SKM-1 (cell line): ENCODE results near the gene LRRIQ4.

Experiments used
- DNase-seq: peaks from one replicate; lab custom pipeline; 2025; ENCODE audit not compliant: unreplicated experiment; lab: John Stamatoyannopoulos, UW

LRRIQ4 gene

DNA sequence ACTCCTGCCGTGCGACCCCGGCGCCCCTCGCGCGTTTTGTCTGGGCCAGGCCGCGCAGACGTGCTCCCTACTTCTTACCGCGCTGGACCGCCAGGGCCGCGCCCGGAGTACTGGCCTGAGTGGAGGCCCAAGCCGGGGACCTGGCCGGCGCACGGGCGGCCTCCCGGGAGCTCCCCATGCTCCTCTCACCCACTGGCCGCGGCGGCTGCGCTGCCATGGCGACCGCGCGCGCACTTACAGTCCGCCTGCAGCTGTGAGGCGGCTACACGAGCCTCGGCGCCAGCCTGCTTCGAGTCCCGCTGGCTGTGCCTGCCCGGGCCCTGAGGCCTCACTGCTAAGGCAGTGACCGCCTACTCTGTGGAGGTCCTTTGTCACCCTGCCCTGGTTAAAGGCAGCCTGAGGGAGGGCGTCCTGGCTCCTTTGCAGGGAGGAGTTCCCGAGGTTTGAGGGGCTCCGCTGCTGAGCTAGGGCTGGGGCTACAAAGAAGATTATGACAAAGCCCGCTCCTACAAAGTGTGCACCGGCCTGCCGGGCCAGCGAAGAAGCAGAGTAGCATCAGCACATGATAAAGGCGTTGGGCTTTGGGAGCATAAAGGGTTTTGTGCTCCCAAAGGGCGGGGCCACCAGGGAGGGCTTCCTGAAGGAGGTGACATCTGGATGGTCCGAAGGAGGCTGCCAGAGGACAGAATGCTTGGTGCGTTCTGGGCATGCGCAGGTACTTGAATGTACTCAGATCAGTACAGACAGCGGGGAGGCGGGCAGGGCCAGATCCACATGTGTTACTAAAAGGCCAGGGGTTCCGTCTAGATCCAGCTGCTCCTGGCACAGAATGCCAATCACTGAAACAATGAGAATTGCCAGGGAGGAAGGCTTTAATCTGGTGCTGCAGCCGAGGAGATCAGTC lies at the start of gene LRRIQ4, which contains the start of gene LRRC34:
Gene LRRIQ4 (plus strand): TSS at position 539 of the 904 bp plus-strand sequence. CDS start 9,052 bp downstream, outside the sequence.
Gene LRRC34 (minus strand): TSS at position 573 of the 904 bp plus-strand sequence. CDS start 356 bp downstream, at position 217.
- peak; percentile 74 for DNase-seq

DNA sequence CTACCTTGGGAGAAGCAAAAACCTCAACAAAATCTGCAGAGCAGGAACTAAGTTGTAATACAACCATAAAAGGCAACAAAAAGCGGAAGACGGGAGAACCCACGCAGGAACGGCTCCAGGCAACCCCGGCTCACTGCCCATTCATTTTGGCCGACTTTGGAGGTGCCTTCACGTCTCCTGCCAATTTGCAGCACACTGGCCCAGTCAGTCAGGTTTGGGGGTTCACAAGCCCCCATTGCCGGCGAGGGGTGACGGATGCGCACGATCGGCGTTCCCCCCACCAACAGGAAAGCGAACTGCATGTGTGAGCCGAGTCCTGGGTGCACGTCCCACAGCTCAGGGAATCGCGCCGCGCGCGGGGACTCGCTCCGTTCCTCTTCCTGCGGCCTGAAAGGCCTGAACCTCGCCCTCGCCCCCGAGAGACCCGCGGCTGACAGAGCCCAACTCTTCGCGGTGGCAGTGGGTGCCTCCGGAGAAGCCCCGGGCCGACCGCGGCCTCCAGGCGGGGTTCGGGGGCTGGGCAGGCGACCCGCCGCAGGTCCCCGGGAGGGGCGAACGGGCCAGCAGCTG lies 48.3 kb upstream of the LRRIQ4 start:
- peak; percentile 56 for DNase-seq

DNA sequence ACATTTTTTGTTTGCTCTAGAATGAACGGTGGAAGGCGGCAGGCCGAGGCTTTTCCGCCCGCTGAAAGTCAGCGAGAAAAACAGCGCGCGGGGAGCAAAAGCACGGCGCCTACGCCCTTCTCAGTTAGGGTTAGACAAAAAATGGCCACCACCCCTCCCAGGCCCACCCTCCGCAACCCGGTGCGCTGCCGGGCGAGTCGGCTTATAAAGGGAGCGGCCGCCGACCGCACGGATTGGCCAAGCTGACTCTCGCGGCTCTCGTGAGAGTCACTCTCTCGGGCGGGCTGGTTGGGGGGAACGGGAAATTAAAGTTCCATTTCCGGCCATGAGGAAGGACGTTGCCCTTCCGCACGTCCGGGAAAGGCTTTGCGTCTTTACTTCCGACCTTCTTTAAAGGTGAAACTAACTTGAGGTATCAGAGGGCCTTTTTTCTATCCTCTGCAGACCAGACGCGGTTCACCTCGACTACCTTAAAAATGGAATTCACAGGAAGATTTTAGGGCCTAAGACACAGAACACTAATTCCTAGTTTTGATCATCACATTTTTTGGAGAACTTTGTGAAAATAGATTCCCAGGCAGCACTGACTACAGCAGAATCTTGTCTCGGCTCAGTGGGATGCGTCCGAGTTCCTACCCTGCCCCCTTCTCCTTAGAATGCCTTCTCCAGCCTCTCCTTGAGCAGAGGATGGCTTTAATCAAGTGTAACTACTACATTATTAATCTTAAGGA lies 47.6 kb upstream of the LRRIQ4 start, which contains the start of gene TERC:
Gene TERC (minus strand): TSS at position 179 of the 731 bp plus-strand sequence.
- peak; percentile 9 for DNase-seq

- DNase-seq: peak; percentile 30
Measured at GRCh38 chr3:169769287-169770181, 43.1 kb upstream of the LRRIQ4 start, which contains the start of gene ACTRT3. Gene ACTRT3, minus strand, starts transcription at chr3:169769561. Its CDS starts 41 bp downstream, at chr3:169769520.

DNA sequence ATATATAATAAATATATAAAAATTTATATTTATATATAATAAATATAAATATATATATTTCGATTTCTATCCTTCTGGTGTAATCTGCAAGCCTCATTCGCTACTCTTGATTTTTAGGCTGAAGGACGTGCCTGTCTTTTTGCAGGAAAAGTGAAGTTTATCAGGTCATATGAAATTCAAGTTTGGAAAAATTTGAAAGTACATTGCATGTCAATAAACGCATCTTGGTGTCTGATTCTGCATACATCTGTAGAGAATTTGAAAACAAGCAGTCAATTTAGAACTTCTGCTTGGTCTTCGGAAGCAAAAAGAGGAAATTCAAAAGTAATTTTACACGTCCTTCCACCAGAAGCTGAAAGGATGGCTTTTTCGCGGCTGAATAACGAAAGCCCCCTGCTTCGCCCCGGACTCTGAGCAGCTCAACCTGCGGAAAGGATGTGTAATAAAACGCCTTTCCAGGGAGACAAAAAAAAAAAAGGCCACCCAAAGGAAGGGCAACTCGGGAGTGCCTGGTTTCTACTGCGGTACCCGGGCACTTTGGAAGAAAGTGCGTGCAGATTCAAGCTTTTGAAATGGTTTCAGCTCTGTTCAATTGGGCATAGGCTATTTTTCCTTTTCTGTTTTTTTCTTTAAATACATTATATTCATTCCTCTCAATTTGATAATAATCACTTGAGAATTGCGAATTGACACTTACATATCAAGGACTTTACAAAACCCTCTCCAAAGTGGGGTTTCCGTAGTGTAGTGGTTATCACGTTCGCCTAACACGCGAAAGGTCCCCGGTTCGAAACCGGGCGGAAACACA lies 41.0 kb upstream of the LRRIQ4 start:
- peak; percentile 86 for DNase-seq

DNA sequence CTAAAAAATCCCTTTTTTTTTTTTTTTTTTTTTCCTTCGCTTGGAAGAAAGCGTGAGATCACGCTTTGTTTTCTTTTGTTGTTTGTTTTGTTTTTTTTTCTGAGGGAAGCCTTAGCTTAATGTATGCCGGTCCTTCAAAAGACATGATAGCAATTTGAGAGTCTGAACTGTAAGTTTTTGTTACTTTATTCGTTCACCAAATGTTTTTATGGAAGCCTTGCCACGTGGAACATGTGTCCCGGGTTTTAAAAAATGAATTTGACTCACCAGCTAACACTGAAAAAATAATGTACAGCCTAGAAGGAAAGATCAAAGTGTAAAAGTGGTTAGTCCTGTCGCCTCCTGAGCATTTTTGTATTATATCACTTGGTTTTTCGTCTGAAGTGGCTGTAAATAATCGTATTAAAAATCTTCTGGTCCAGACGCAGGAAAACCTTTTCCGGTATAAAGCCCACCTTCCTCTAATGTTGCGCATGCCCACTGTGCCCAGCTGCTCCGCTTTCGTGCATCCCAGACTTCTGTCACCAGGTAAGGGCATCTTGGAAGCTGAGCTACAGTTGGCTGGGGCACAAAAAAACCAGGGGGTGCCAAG lies 40.3 kb upstream of the LRRIQ4 start:
- DNase-seq: peak; percentile 58

DNA sequence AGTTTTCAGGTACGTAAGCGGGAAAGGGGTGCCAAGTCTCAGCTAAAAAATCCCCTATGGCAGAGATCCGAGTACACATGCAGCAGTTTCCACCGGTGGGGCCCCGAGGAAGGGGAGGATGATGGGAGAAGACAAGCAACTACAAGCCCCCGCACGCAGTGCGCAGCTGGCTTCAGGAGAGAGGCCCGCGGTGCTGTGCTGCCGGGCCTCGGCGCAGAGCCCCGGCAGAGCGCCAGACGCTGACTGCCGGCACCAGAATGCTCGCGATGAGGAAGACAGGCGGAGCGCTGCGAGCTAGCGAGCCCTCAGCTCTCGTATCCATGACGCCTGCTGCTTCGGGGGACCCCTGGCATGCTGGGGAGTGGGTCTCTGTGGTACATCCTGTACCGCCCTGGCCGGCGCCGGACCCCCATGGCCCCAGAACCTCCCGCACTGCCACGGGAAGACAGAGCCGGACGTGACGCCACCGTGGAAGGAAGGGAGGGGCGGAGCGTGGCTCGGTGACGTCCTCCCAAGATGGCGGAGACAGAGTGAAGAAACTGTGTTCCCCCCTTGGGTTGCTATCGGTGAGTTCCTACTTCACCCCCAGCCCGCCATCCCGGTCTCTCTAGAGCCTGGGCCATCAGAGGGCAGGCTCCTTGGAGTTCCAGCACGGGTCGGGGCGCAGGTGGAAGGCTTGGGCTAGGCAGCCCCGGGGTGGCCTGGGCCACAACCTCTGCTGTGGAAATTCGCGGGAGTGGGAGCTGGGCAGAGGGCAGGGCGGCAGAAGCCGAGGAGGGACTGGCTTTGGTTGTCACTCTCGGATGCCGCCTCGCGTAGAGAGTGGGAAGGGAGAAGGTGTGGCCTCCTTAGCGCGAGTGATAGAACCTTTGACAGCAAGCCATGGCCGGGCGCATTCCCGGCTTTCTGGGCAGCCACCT lies 39.5 kb upstream of the LRRIQ4 start, which contains the start of gene MYNN:
Gene MYNN (plus strand): TSS at position 500 of the 920 bp plus-strand sequence. CDS start 900 bp downstream, outside the sequence.
- peak; percentile 86 for DNase-seq

DNA sequence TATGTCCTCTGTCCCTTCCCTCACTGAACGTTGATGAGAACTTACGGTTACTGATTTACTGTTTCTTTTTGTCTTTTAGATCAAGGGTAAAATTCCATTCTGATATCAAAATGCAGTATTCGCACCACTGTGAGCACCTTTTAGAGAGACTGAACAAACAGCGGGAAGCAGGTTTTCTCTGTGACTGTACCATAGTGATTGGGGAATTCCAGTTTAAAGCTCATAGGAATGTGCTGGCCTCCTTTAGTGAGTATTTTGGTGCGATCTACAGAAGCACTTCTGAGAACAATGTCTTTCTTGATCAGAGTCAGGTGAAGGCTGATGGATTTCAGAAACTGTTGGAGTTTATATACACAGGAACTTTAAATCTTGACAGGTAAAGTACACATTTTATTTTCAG lies 38.5 kb upstream of the LRRIQ4 start:
- DNase-seq: no peak

DNA sequence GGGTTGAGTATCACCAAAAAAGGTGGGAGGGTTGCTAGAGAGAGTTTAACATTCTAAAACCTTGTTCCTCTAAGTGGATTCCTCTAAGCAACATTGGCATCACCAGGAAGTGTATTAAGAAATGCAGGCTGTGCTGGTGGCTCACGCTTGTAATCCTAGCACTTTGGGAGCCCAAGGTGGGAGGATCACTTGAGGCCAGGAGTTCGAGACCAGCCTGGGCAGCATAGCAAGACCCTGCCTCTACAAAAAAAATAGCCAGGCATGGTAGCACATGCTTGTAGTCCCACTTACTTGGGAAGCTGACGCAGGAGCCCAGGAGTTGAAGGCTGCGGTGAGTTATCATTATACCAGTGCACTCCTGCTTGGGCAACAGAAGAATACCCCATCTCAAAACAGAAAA lies 34.8 kb upstream of the LRRIQ4 start:
- no peak for DNase-seq

GRCh38 chr3:169780742-169781141 lies 31.9 kb upstream of the LRRIQ4 start:
- DNase-seq: no peak

DNA sequence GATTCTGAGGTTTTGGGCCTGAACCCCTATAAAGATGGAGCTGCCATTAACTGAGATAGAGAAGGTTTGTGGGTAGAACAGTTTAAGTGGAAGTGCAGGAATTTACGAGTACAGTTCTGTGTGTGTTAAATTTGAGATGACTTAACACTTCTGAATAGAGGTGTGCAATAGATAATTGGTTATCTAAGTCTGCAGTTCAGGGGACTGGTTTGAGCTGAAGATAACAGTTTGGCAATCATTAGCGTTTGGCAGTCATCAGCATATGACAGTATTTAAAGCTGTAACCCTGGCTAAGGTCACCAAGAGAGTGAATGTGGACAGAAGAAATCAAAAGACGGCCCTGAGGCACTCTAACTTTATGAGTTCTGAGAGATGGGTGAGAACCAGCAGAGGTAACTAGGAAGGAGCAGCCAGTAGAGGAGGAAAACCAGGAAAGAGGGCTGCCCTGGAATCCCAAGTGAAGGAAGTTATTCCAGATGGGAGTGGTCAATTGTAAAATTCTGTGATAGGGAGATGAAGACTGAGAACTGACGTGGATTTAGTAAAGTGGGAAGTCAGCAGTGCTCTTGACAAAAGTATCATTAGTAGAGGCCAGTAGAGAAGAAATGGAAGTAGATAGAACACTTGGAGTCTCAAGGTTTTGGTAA lies 31.3 kb upstream of the LRRIQ4 start:
- no peak for DNase-seq

DNA sequence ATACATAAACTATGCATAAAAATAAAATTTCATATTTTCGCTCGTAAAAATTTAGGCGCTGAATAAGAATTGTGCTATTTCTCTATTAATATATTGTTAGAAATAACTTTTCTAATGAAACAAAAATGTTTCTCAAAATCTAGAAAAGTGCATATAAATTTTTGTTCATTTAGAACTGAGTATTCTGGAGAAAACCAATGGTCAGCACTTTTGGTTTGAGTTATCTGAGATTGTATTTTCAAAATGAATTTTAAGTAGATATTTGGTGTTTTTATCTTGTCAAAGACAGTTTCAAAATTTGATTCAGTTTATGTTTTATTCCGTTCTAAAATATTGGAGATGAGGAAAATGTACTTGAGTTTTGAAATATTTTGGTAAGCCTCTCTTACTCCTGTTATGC lies 25.6 kb upstream of the LRRIQ4 start:
- no peak for DNase-seq

DNA sequence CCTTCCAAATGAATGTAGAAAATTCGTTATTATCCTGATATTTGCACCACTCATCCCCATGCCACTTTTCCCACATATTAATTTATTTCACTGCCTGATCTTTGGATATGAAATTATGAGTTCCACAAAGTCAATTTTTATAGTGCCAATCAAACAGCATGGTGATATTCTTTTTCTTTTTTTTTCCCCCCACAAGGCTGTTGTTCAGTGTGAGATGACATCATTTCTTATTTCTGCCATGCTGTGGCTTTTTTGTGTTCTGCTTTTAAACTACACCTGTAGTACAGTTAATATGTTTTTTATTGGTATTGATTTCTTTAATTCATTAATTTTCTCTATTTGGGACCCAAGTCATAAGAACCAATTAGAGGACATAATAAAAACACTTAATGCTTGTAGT lies 24.9 kb upstream of the LRRIQ4 start:
- no peak for DNase-seq

DNA sequence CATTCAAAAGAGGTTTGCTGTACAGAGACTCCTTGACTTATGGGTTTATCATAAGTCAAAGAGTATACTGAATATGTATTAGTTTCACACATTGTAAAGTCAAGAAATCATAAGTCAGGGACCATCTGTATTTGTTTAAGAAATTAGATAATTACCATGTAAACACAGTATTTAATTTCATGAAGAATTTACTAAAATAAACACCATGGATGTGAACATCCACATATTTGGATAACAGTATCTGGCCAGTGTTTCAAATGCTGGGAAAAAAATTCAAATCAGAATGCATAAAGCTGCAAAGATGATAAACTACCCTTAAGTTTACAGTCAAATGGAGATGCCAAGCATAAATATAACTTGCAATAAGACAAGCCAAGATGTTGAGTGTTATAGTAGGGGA lies 22.5 kb upstream of the LRRIQ4 start:
- DNase-seq: no peak

- no peak for DNase-seq
Measured at GRCh38 chr3:169790687-169791429, 21.8 kb upstream of the LRRIQ4 start.

- no peak for DNase-seq
Measured at GRCh38 chr3:169792359-169792758, 20.3 kb upstream of the LRRIQ4 start.

DNA sequence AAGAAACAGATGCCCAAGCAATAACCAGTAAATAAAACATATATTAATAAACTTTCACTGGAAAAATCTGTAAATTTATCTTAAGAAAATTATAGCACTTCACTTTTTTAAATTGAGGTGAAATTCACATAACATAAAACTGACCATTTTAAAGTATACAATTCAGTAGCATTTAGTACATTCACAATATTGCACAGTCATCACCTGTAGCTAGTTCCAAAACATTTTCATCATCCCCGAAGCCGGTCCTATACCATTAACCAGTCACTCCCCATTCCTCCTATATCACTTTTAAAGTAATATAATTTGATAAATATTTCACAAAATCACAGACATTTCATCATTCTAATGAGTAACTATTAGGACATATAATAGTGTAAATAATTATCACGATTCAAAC lies 8.0 kb upstream of the LRRIQ4 start:
- no peak for DNase-seq
